ENCODE data around the gene STAMBP. TPM values are rescaled to one million over a fixed set of nuclear protein-coding genes. Genes with fewer than 3 reads are reported as not detected.

The STAMBP gene
- total and polyA plus RNA-seq, 2 of the 13 experiments (the other 11 are each of a cell fraction or from before 2014, with no cell fraction given) = 49.6 to 53.2 TPM

GRCh38 chr2:73877071-73877802, 48.5 kb downstream of the STAMBP start (continued):
- TF ChIP-seq HBP1 (CRISPR knock-in tag; IDR thresholded peaks at IDR 0.05; ENCODE audit: low read depth) = no peak
- TF ChIP-seq ZNF607 (CRISPR knock-in tag; IDR thresholded peaks at IDR 0.05; ENCODE audit: borderline replicate concordance) = no peak
- no peak for TF ChIP-seq HMGXB3 (CRISPR knock-in tag; IDR thresholded peaks at IDR 0.05; ENCODE audit: borderline replicate concordance)
- no peak for TF ChIP-seq HDAC1 (CRISPR knock-in tag; IDR thresholded peaks at IDR 0.05)
- no peak for TF ChIP-seq NFYB (CRISPR knock-in tag; IDR thresholded peaks at IDR 0.05)
- no peak for TF ChIP-seq ZSCAN30 (CRISPR knock-in tag; IDR thresholded peaks at IDR 0.05)
- TF ChIP-seq THAP11 (CRISPR knock-in tag; IDR thresholded peaks at IDR 0.05) = no peak
- TF ChIP-seq BCL3 (CRISPR knock-in tag; IDR thresholded peaks at IDR 0.05) = no peak
